ENCODE results near the gene PDPK1.
A peak's percentile ranks its signal among the peaks of the same experiment; 100 is the strongest.

Gene PDPK1

GRCh38 chr16:2500430-2500917, 37.3 kb upstream of the PDPK1 start:
- no peak for TF ChIP-seq ZC3H10 (CRISPR knock-in tag; IDR thresholded peaks at IDR 0.05)
- TF ChIP-seq TOX (CRISPR knock-in tag; IDR thresholded peaks at IDR 0.05; ENCODE audit: borderline replicate concordance) = no peak
- no peak for TF ChIP-seq TSHZ2 (CRISPR knock-in tag; IDR thresholded peaks at IDR 0.05)
- no peak for TF ChIP-seq ZFP3 (CRISPR knock-in tag; IDR thresholded peaks at IDR 0.05)
- no peak for TF ChIP-seq PATZ1 (CRISPR knock-in tag; IDR thresholded peaks at IDR 0.05; ENCODE audit: borderline replicate concordance)
- no peak for TF ChIP-seq CSDC2 (CRISPR knock-in tag; IDR thresholded peaks at IDR 0.05)
- TF ChIP-seq TCF4 (CRISPR knock-in tag; IDR thresholded peaks at IDR 0.05; ENCODE audit: borderline replicate concordance) = no peak
- TF ChIP-seq CSRNP3 (CRISPR knock-in tag; IDR thresholded peaks at IDR 0.05) = no peak
- TF ChIP-seq RARB (CRISPR knock-in tag; IDR thresholded peaks at IDR 0.05) = no peak
- no peak for TF ChIP-seq POU6F1 (CRISPR knock-in tag; IDR thresholded peaks at IDR 0.05; ENCODE audit: borderline replicate concordance, low read depth)
- TF ChIP-seq OSR1 (CRISPR knock-in tag; IDR thresholded peaks at IDR 0.05) = no peak
- TF ChIP-seq ARNTL (CRISPR knock-in tag; IDR thresholded peaks at IDR 0.05; ENCODE audit: borderline replicate concordance, low read depth) = no peak
- TF ChIP-seq SNAI2 (CRISPR knock-in tag; IDR thresholded peaks at IDR 0.05) = no peak
- TF ChIP-seq CREB5 (CRISPR knock-in tag; IDR thresholded peaks at IDR 0.05; ENCODE audit: low read depth) = no peak
- no peak for TF ChIP-seq GLIS3 (CRISPR knock-in tag; IDR thresholded peaks at IDR 0.05)
- no peak for TF ChIP-seq ZFP30 (CRISPR knock-in tag; IDR thresholded peaks at IDR 0.05)
- TF ChIP-seq ESRRG (CRISPR knock-in tag; IDR thresholded peaks at IDR 0.05) = no peak
- TF ChIP-seq ISL1 (CRISPR knock-in tag; IDR thresholded peaks at IDR 0.05) = no peak
- TF ChIP-seq BACH2 (CRISPR knock-in tag; IDR thresholded peaks at IDR 0.05; ENCODE audit: borderline replicate concordance) = no peak
- ATAC-seq = peak; percentile 17

- ATAC-seq = peak; percentile 97
- TF ChIP-seq TSHZ2 (CRISPR knock-in tag; IDR thresholded peaks at IDR 0.05) = no peak
Measured at GRCh38 chr16:2500918-2501750, 36.7 kb upstream of the PDPK1 start.
